ENCODE data around the gene APOD.

The APOD gene

GRCh38 chr3:195584543-195584870 is 767 bp upstream of the APOD start:
- DNase-seq = no peak

- no peak for DNase-seq
Observed at GRCh38 chr3:195582947-195583346, 793 bp downstream of the APOD start.

- no peak for DNase-seq
Observed at GRCh38 chr3:195580744-195581443, 2.8 kb downstream of the APOD start.

GRCh38 chr3:195579281-195579680 is 4.5 kb downstream of the APOD start:
- no peak for DNase-seq

GRCh38 chr3:195578565-195578964 is 5.2 kb downstream of the APOD start:
- DNase-seq = no peak

- DNase-seq = no peak
Observed at GRCh38 chr3:195577645-195578177, 6.0 kb downstream of the APOD start.

- DNase-seq = no peak
Observed at GRCh38 chr3:195574497-195575304, 9.0 kb downstream of the APOD start.

- DNase-seq = no peak
Observed at GRCh38 chr3:195573611-195574496, 9.9 kb downstream of the APOD start.

GRCh38 chr3:195571361-195571760 is 12.4 kb downstream of the APOD start:
- DNase-seq = no peak

- no peak for DNase-seq
Observed at GRCh38 chr3:195570912-195571311, 12.8 kb downstream of the APOD start.

- no peak for DNase-seq
Observed at GRCh38 chr3:195570344-195570743, 13.4 kb downstream of the APOD start.

- DNase-seq = no peak
Observed at GRCh38 chr3:195568630-195569029, 15.1 kb downstream of the APOD start.

- no peak for DNase-seq
Observed at GRCh38 chr3:195566797-195567196, 16.9 kb downstream of the APOD start.

- DNase-seq = no peak
Observed at GRCh38 chr3:195565716-195566115, 18.0 kb downstream of the APOD start.

GRCh38 chr3:195563317-195563716 is 20.4 kb downstream of the APOD start:
- no peak for DNase-seq

- peak; percentile 39 for DNase-seq
Observed at GRCh38 chr3:195559723-195560409, 23.9 kb downstream of the APOD start.

- DNase-seq = peak; percentile 80
Observed at GRCh38 chr3:195558602-195559001, 25.1 kb downstream of the APOD start.

GRCh38 chr3:195557322-195557721 is 26.4 kb downstream of the APOD start:
- no peak for DNase-seq

- DNase-seq = no peak
Observed at GRCh38 chr3:195556390-195556789, 27.4 kb downstream of the APOD start.

- no peak for DNase-seq
Observed at GRCh38 chr3:195555110-195555509, 28.6 kb downstream of the APOD start.

GRCh38 chr3:195554458-195554857 is 29.3 kb downstream of the APOD start:
- no peak for DNase-seq

GRCh38 chr3:195553268-195553667 is 30.5 kb downstream of the APOD start:
- no peak for DNase-seq
